GM18526 (cell line): ENCODE results near the gene SYK.

Experiments
- POLR2A ChIP-seq: IDR thresholded peaks from 3 replicates; pipeline ENCODE4 v1.6.1; 2011; ENCODE audit not compliant: insufficient read length; ENCODE audit errors: extremely low read depth

SYK gene

GRCh38 chr9:90793729-90794128 is 7.9 kb upstream of the SYK start:
- TF ChIP-seq POLR2A, result no peak

GRCh38 chr9:90795084-90795483 is 6.5 kb upstream of the SYK start:
- TF ChIP-seq POLR2A, result no peak

- no peak for TF ChIP-seq POLR2A
Observed at GRCh38 chr9:90795871-90796317, 5.7 kb upstream of the SYK start.

- TF ChIP-seq POLR2A, result no peak
Observed at GRCh38 chr9:90799271-90799852, 2.3 kb upstream of the SYK start.

- TF ChIP-seq POLR2A, result no peak
Observed at GRCh38 chr9:90801973-90802322, 329 bp downstream of the SYK start.

GRCh38 chr9:90802386-90802985 is 867 bp downstream of the SYK start:
- TF ChIP-seq POLR2A, result no peak

GRCh38 chr9:90803860-90804593 is 2.4 kb downstream of the SYK start:
- no peak for TF ChIP-seq POLR2A

GRCh38 chr9:90805006-90805996 is 3.7 kb downstream of the SYK start:
- no peak for TF ChIP-seq POLR2A

- no peak for TF ChIP-seq POLR2A
Observed at GRCh38 chr9:90807006-90807405, 5.4 kb downstream of the SYK start.

GRCh38 chr9:90808398-90808797 is 6.8 kb downstream of the SYK start:
- no peak for TF ChIP-seq POLR2A

GRCh38 chr9:90808890-90809685 is 7.5 kb downstream of the SYK start:
- no peak for TF ChIP-seq POLR2A

GRCh38 chr9:90810691-90811090 is 9.1 kb downstream of the SYK start:
- TF ChIP-seq POLR2A, result no peak

GRCh38 chr9:90813046-90813445 is 11.4 kb downstream of the SYK start:
- TF ChIP-seq POLR2A, result no peak

- TF ChIP-seq POLR2A, result no peak
Observed at GRCh38 chr9:90813523-90813922, 11.9 kb downstream of the SYK start.

GRCh38 chr9:90814355-90814754 is 12.7 kb downstream of the SYK start:
- no peak for TF ChIP-seq POLR2A
